Large intestine (tissue), 3 donors: ENCODE measurements around the gene CYP3A7. TPM values are rescaled to one million over a fixed set of nuclear protein-coding genes. Genes with fewer than 3 reads are reported as not detected.
"Not testable (repeated sequence)": the region's sequence is repeated elsewhere in the genome, so short reads cannot be mapped to it uniquely, and the experiment has no call there.

Experiments used
- DNase-seq, 2 donors: peaks; one replicate each; pipeline versions ENCODE4 v3.0.0 to v3.0.0-alpha.2; 2013
- H3K27ac ChIP-seq: one replicate; pipeline ENCODE4 v1.5.1; 2013; ENCODE audit warnings: low read length
- H3K27me3 ChIP-seq: 2 replicates; pipeline ENCODE4 v1.6.1; 2013; ENCODE audit warnings: low read length; ENCODE audit not compliant: control insufficient read depth, insufficient read depth
- H3K36me3 ChIP-seq: 2 replicates; pipeline ENCODE4 v1.6.1; 2013; ENCODE audit warnings: low read length; ENCODE audit not compliant: control insufficient read depth, insufficient read depth
- H3K4me1 ChIP-seq: one replicate; pipeline ENCODE4 v1.6.1; 2013; ENCODE audit warnings: low read length; ENCODE audit not compliant: control insufficient read depth, insufficient read depth
- H3K4me3 ChIP-seq: one replicate; pipeline ENCODE4 v1.5.1; 2013; ENCODE audit warnings: low read length
- H3K9me3 ChIP-seq: one replicate; pipeline ENCODE4 v1.6.1; 2013; ENCODE audit warnings: mild to moderate bottlenecking, low read depth, low read length, moderate library complexity; ENCODE audit not compliant: control insufficient read depth
- WGBS: methylation state at CpG from one replicate; pipeline ENCODE4 v1.1.5; 2013; ENCODE audit warnings: low lambda C conversion rate; ENCODE audit not compliant: insufficient coverage; 5-methylcytosine and 5-hydroxymethylcytosine counted together
- polyA plus RNA-seq: library from polyadenylated mRNA; unstranded; fragments of 120-200 nt; gene quantifications from one replicate; pipeline ENCODE4 v1.2.1, GENCODE V29; 2013

The CYP3A7 gene
- polyA plus RNA-seq, 1 donor, result 1.8 TPM

GRCh38 chr7:99668541-99668940 lies 66.5 kb downstream of the CYP3A7 start:
- Histone ChIP-seq H3K4me3 (no peak overlapping the region), H3K27me3 (no peaks in the 10 kb centered on the region), H3K4me1 (peaks cover 7% of the 10 kb centered on the region), H3K36me3 (peaks cover 66% of the 10 kb centered on the region), H3K27ac (no peak overlapping the region), H3K9me3 (no peaks in the 10 kb centered on the region)
- WGBS, result no CpG with 5 or more reads among the region's 8 CpGs
- DNase-seq, result no peak

- H3K9me3 ChIP-seq, result no peaks in the 10 kb centered on the region
- H3K4me1 ChIP-seq, result no peaks in the 10 kb centered on the region
- no peak overlapping the region for H3K4me3 ChIP-seq
- H3K36me3 ChIP-seq, result peaks cover 67% of the 10 kb centered on the region
- H3K27me3 ChIP-seq, result no peaks in the 10 kb centered on the region
- no CpG with 5 or more reads among the region's 2 CpGs for WGBS
- no peak for DNase-seq
- no peak overlapping the region for H3K27ac ChIP-seq
Observed at GRCh38 chr7:99667179-99667578, 67.8 kb downstream of the CYP3A7 start.

- Histone ChIP-seq H3K36me3 (peaks cover 64% of the 10 kb centered on the region), H3K4me3 (no peak overlapping the region), H3K9me3 (peaks cover 3% of the 10 kb centered on the region), H3K4me1 (no peaks in the 10 kb centered on the region), H3K27me3 (no peaks in the 10 kb centered on the region), H3K27ac (no peak overlapping the region)
- no peak for DNase-seq
- no CpG with 5 or more reads among the region's 1 CpG for WGBS
Observed at GRCh38 chr7:99666013-99666395, 69.0 kb downstream of the CYP3A7 start.

GRCh38 chr7:99665312-99666012 lies 69.5 kb downstream of the CYP3A7 start:
- DNase-seq, result no peak

GRCh38 chr7:99657879-99658278 lies 77.1 kb downstream of the CYP3A7 start:
- DNase-seq, H3K4me3 ChIP-seq: not testable (repeated sequence)

More at GRCh38 chr7:99665312-99666012, 69.5 kb downstream of the CYP3A7 start:
- H3K4me1 ChIP-seq, result no peaks in the 10 kb centered on the region
- H3K36me3 ChIP-seq, result peaks cover 65% of the 10 kb centered on the region
- no peaks in the 10 kb centered on the region for H3K27me3 ChIP-seq
- peaks cover 6% of the 10 kb centered on the region for H3K9me3 ChIP-seq
- no peak overlapping the region for H3K4me3 ChIP-seq
- H3K27ac ChIP-seq, result no peak overlapping the region
- 100% methylated on average over 1 of the region's 3 CpGs for WGBS

More at GRCh38 chr7:99657879-99658278, 77.1 kb downstream of the CYP3A7 start:
- not testable (repeated sequence) for H3K27ac ChIP-seq, H3K4me1 ChIP-seq, H3K9me3 ChIP-seq, H3K27me3 ChIP-seq
- no CpG with 5 or more reads among the region's 5 CpGs for WGBS
- H3K36me3 ChIP-seq, result peaks cover 25% of the 10 kb centered on the region

Other genes with a start within 250 kb of the CYP3A7 start
- 22.9 TPM for gene ZNF394, start 234.9 kb downstream of the CYP3A7 start, polyA plus RNA-seq
- gene ZKSCAN5, start 230.5 kb downstream of the CYP3A7 start, polyA plus RNA-seq, result 8.6 TPM
- 10.5 TPM for gene FAM200A, start 183.1 kb downstream of the CYP3A7 start, polyA plus RNA-seq
- gene ZNF655, start 176.6 kb downstream of the CYP3A7 start, polyA plus RNA-seq, result 83.0 TPM
- 1.3 TPM for gene TMEM225B, start 136.9 kb downstream of the CYP3A7 start, polyA plus RNA-seq
- 14.3 TPM for gene ZSCAN25, start 118.2 kb downstream of the CYP3A7 start, polyA plus RNA-seq
- gene CYP3A5, start 55.2 kb downstream of the CYP3A7 start, polyA plus RNA-seq, result 139 TPM
- gene CYP3A4, start 49.0 kb upstream of the CYP3A7 start, polyA plus RNA-seq, result 14.3 TPM
- 0.16 TPM for gene CYP3A43, start 92.8 kb upstream of the CYP3A7 start, polyA plus RNA-seq
- gene OR2AE1, start 141.8 kb upstream of the CYP3A7 start, polyA plus RNA-seq, result 0.13 TPM
- 33.2 TPM for gene TRIM4, start 184.3 kb upstream of the CYP3A7 start, polyA plus RNA-seq
- gene GJC3, start 194.4 kb upstream of the CYP3A7 start, polyA plus RNA-seq, result 0.54 TPM
- gene AZGP1, start 240.8 kb upstream of the CYP3A7 start, polyA plus RNA-seq, result 13.9 TPM